ENCODE measurements around the gene DOCK1.

Gene DOCK1

GRCh38 chr10:127234306-127234800 lies 329.1 kb downstream of the DOCK1 start:
- no peak for DNase-seq

- no peak for DNase-seq
These were observed 331.0 kb downstream of the DOCK1 start for GRCh38 chr10:127236266-127236665.

GRCh38 chr10:127242914-127243313 lies 337.7 kb downstream of the DOCK1 start:
- no peak for DNase-seq

GRCh38 chr10:127243490-127244272 lies 338.5 kb downstream of the DOCK1 start:
- peak in 1 of 2 experiments; percentile 9 for DNase-seq

- no peak for DNase-seq
These were observed 340.2 kb downstream of the DOCK1 start for GRCh38 chr10:127245456-127245855.

- DNase-seq, result no peak
These were observed 344.8 kb downstream of the DOCK1 start for GRCh38 chr10:127250031-127250430.

- DNase-seq, result no peak
These were observed 347.6 kb downstream of the DOCK1 start for GRCh38 chr10:127252818-127253217.

GRCh38 chr10:127254276-127254675 lies 349.0 kb downstream of the DOCK1 start:
- DNase-seq, result no peak

- no peak for DNase-seq
These were observed 352.2 kb downstream of the DOCK1 start for GRCh38 chr10:127257395-127257794.

- no peak for DNase-seq
These were observed 354.1 kb downstream of the DOCK1 start for GRCh38 chr10:127259347-127259746.

GRCh38 chr10:127262606-127263005 lies 357.4 kb downstream of the DOCK1 start:
- DNase-seq, result no peak

- no peak for DNase-seq
These were observed 360.1 kb downstream of the DOCK1 start for GRCh38 chr10:127265288-127265687.

- DNase-seq, result no peak
These were observed 361.2 kb downstream of the DOCK1 start for GRCh38 chr10:127266431-127266830.

- DNase-seq, result no peak
These were observed 362.2 kb downstream of the DOCK1 start for GRCh38 chr10:127267442-127267841.

- no peak for DNase-seq
These were observed 366.8 kb downstream of the DOCK1 start for GRCh38 chr10:127272076-127272475.

GRCh38 chr10:127275272-127275671 lies 370.0 kb downstream of the DOCK1 start:
- DNase-seq, result no peak

GRCh38 chr10:127275793-127276450 lies 370.7 kb downstream of the DOCK1 start:
- DNase-seq, result no peak

- DNase-seq, result no peak
These were observed 371.7 kb downstream of the DOCK1 start for GRCh38 chr10:127276794-127277462.

- no peak for DNase-seq
These were observed 372.8 kb downstream of the DOCK1 start for GRCh38 chr10:127278001-127278400.

GRCh38 chr10:127279334-127279774 lies 374.1 kb downstream of the DOCK1 start:
- no peak for DNase-seq

GRCh38 chr10:127280446-127280845 lies 375.2 kb downstream of the DOCK1 start:
- DNase-seq, result no peak

GRCh38 chr10:127283017-127283416 lies 377.8 kb downstream of the DOCK1 start:
- DNase-seq, result no peak

- no peak for DNase-seq
These were observed 378.3 kb downstream of the DOCK1 start for GRCh38 chr10:127283576-127283975.

- no peak for DNase-seq
These were observed 385.6 kb downstream of the DOCK1 start for GRCh38 chr10:127290850-127291249.
